Stimulated activated CD4-positive, alpha-beta T cell treated with anti-CD3 and anti-CD28 coated beads, TNF-alpha, amount 100 ng/mL, for 48 hours (primary cell): ENCODE data around the gene PSMD13.
"Not testable (repeated sequence)": the region's sequence is repeated elsewhere in the genome, so short reads cannot be mapped to it uniquely, and the experiment has no call there.

Experiments used
- DNase-seq, 3 donors: peaks; one replicate each; pipeline ENCODE4 v3.0.0-alpha.2; 2020; ENCODE audit warnings: low read depth in 3 of 3

The PSMD13 gene

GRCh38 chr11:250274-250673 lies 13.5 kb downstream of the PSMD13 start:
- no peak for DNase-seq

- DNase-seq, result peak in 2 of 3 donors; percentile 59 to 64
Measured at GRCh38 chr11:250740-251299, 14.0 kb downstream of the PSMD13 start.

GRCh38 chr11:251550-251949 lies 14.8 kb downstream of the PSMD13 start:
- no peak for DNase-seq

GRCh38 chr11:252666-253065 lies 15.9 kb downstream of the PSMD13 start:
- DNase-seq, result no peak

- DNase-seq, result no peak
Measured at GRCh38 chr11:253160-253885, 16.5 kb downstream of the PSMD13 start.

- no peak for DNase-seq
Measured at GRCh38 chr11:253886-254270, 17.1 kb downstream of the PSMD13 start.

GRCh38 chr11:255176-255575 lies 18.4 kb downstream of the PSMD13 start:
- no peak for DNase-seq

- DNase-seq, result no peak
Measured at GRCh38 chr11:255816-256215, 19.0 kb downstream of the PSMD13 start.

- no peak for DNase-seq
Measured at GRCh38 chr11:256952-257737, 20.4 kb downstream of the PSMD13 start.

- DNase-seq, result no peak
Measured at GRCh38 chr11:257766-258493, 21.2 kb downstream of the PSMD13 start.

GRCh38 chr11:259413-259812 lies 22.6 kb downstream of the PSMD13 start:
- no peak for DNase-seq

GRCh38 chr11:261624-262023 lies 24.8 kb downstream of the PSMD13 start:
- no peak for DNase-seq

GRCh38 chr11:266676-267439 lies 30.1 kb downstream of the PSMD13 start:
- no peak for DNase-seq

GRCh38 chr11:267491-267994 lies 30.8 kb downstream of the PSMD13 start:
- DNase-seq, result no peak

GRCh38 chr11:268716-269145 lies 32.0 kb downstream of the PSMD13 start:
- not testable (repeated sequence) for DNase-seq

GRCh38 chr11:269146-269890 lies 32.5 kb downstream of the PSMD13 start:
- DNase-seq, result no peak

GRCh38 chr11:270451-271318 lies 33.9 kb downstream of the PSMD13 start:
- no peak for DNase-seq

- DNase-seq, result no peak
Measured at GRCh38 chr11:271319-271715, 34.5 kb downstream of the PSMD13 start.

- no peak for DNase-seq
Measured at GRCh38 chr11:272195-272930, 35.6 kb downstream of the PSMD13 start.
